H9 (cell line): ENCODE measurements around the gene PPP3CA. TPM values are rescaled to one million over a fixed set of nuclear protein-coding genes. Genes with fewer than 3 reads are reported as not detected.

ENCODE experiments used
- DNase-seq: peaks from one replicate; pipeline ENCODE4 v3.0.0-alpha.2; 2017
- H2AFZ ChIP-seq: one replicate; pipeline ENCODE4 v1.6.1; 2013; ENCODE audit warnings: mild to moderate bottlenecking, low read length, control low read depth, moderate library complexity
- H2AK5ac ChIP-seq: 2 replicates; pipeline ENCODE4 v1.6.1; 2013; ENCODE audit warnings: low read length, control low read depth, mixed read lengths; ENCODE audit not compliant: insufficient read length
- H2BK120ac ChIP-seq: one replicate; pipeline ENCODE4 v1.6.1; 2013; ENCODE audit warnings: low read depth, mild to moderate bottlenecking, low read length, control low read depth, inconsistent platforms; ENCODE audit not compliant: poor library complexity, severe bottlenecking
- H2BK12ac ChIP-seq: 2 replicates; pipeline ENCODE4 v1.6.1; 2013; ENCODE audit warnings: low read length, control low read depth, mixed read lengths, low read depth; ENCODE audit not compliant: insufficient read length
- H2BK15ac ChIP-seq: 2 replicates; pipeline ENCODE4 v1.6.1; 2013; ENCODE audit warnings: low read depth, low read length, control low read depth
- H2BK20ac ChIP-seq: one replicate; pipeline ENCODE4 v1.6.1; 2013; ENCODE audit warnings: low read depth, mild to moderate bottlenecking, low read length, control low read depth, inconsistent platforms; ENCODE audit not compliant: poor library complexity, severe bottlenecking
- H2BK5ac ChIP-seq: 2 replicates; pipeline ENCODE4 v1.6.1; 2013; ENCODE audit warnings: low read length, control low read depth, mixed read lengths; ENCODE audit not compliant: insufficient read length
- H3K14ac ChIP-seq: 2 replicates; pipeline ENCODE4 v1.6.1; 2013; ENCODE audit warnings: low read length, control low read depth; ENCODE audit not compliant: insufficient read depth
- H3K18ac ChIP-seq: 2 replicates; pipeline ENCODE4 v1.6.1; 2013; ENCODE audit warnings: low read depth, mild to moderate bottlenecking, mixed read lengths, low read length, control low read depth; ENCODE audit not compliant: insufficient read length
- H3K23ac ChIP-seq: 2 replicates; pipeline ENCODE4 v1.6.1; 2013; ENCODE audit warnings: low read length, control low read depth, mixed read lengths, low read depth; ENCODE audit not compliant: insufficient read length
- H3K23me2 ChIP-seq: 2 replicates; pipeline ENCODE4 v1.6.1; 2013; ENCODE audit warnings: low read depth, mild to moderate bottlenecking, mixed read lengths, low read length, control low read depth; ENCODE audit not compliant: insufficient read length, poor library complexity, severe bottlenecking
- H3K27ac ChIP-seq: 2 replicates; pipeline ENCODE4 v1.5.1; 2013; ENCODE audit warnings: low read length, control low read depth, mixed read lengths, low read depth; ENCODE audit not compliant: insufficient read length
- H3K27me3 ChIP-seq: 2 replicates; pipeline ENCODE4 v1.6.1; 2013; ENCODE audit warnings: low read length, control low read depth, inconsistent platforms; ENCODE audit not compliant: insufficient read depth
- H3K4ac ChIP-seq: 2 replicates; pipeline ENCODE4 v1.6.1; 2013; ENCODE audit warnings: low read depth, mild to moderate bottlenecking, control low read depth, inconsistent platforms, low read length, moderate library complexity
- H3K4me1 ChIP-seq: 2 replicates; pipeline ENCODE4 v1.6.1; 2013; ENCODE audit warnings: low read length, control low read depth, inconsistent platforms; ENCODE audit not compliant: insufficient read depth
- H3K4me2 ChIP-seq: 2 replicates; pipeline ENCODE4 v1.6.1; 2013; ENCODE audit warnings: low read length, control low read depth, mixed read lengths; ENCODE audit not compliant: insufficient read length, insufficient read depth
- H3K56ac ChIP-seq: 2 replicates; pipeline ENCODE4 v1.6.1; 2013; ENCODE audit warnings: low read depth, mild to moderate bottlenecking, mixed read lengths, low read length, control low read depth; ENCODE audit not compliant: insufficient read length
- H3K79me1 ChIP-seq: 2 replicates; pipeline ENCODE4 v1.6.1; 2013; ENCODE audit warnings: low read depth, mild to moderate bottlenecking, moderate library complexity, low read length, control low read depth, inconsistent platforms; ENCODE audit not compliant: insufficient read depth, poor library complexity, severe bottlenecking
- H3K79me2 ChIP-seq: 2 replicates; pipeline ENCODE4 v1.6.1; 2013; ENCODE audit warnings: low read length, control low read depth, inconsistent platforms; ENCODE audit not compliant: insufficient read depth
- H3K9ac ChIP-seq: 2 replicates; pipeline ENCODE4 v1.6.1; 2013; ENCODE audit warnings: low read length, control low read depth, mixed read lengths; ENCODE audit not compliant: insufficient read length; ENCODE audit errors: extremely low read depth
- H3K9me3 ChIP-seq: one replicate; pipeline ENCODE4 v1.6.1; 2013; ENCODE audit warnings: low read depth, low read length, inconsistent platforms; ENCODE audit not compliant: control insufficient read depth
- H3T11ph ChIP-seq: one replicate; pipeline ENCODE4 v1.6.1; 2013; ENCODE audit warnings: mild to moderate bottlenecking, low read length, control low read depth, inconsistent platforms
- H4K20me1 ChIP-seq: one replicate; pipeline ENCODE4 v1.6.1; 2013; ENCODE audit not compliant: control insufficient read depth, insufficient read length, insufficient read depth
- H4K5ac ChIP-seq: 2 replicates; pipeline ENCODE4 v1.6.1; 2013; ENCODE audit warnings: low read depth, mild to moderate bottlenecking, mixed read lengths, low read length, control low read depth; ENCODE audit not compliant: insufficient read length
- H4K8ac ChIP-seq: replicated peaks from 2 replicates; pipeline ENCODE4 v1.6.1; 2013; ENCODE audit warnings: low read length, control low read depth, mixed read lengths, low read depth; ENCODE audit not compliant: insufficient read length
- H4K91ac ChIP-seq: 2 replicates; pipeline ENCODE4 v1.6.1; 2013; ENCODE audit warnings: low read depth, mild to moderate bottlenecking, moderate library complexity, mixed read lengths, low read length, control low read depth; ENCODE audit not compliant: insufficient read length
- H3K27ac Mint-ChIP-seq, 3 experiments: 2 replicates in 2 of 3; 3 replicates in 1 of 3; pipeline ENCODE4 v1.8.0; 2020 to 2021; ENCODE audit warnings: mixed read lengths in 3 of 3, mild to moderate bottlenecking in 1 of 3, moderate library complexity in 1 of 3
- H3K27me3 Mint-ChIP-seq: 2 replicates; pipeline ENCODE4 v1.8.0; 2021; ENCODE audit warnings: low read depth, mild to moderate bottlenecking, moderate library complexity, mixed read lengths
- H3K36me3 Mint-ChIP-seq, 3 experiments: 2 replicates in 2 of 3; 3 replicates in 1 of 3; pipeline ENCODE4 v1.8.0; 2020 to 2021; ENCODE audit warnings: low read depth in 3 of 3, mixed read lengths in 3 of 3; ENCODE audit not compliant: insufficient read depth in 1 of 3
- H3K4me1 Mint-ChIP-seq, 2 experiments: 2 replicates each; pipeline ENCODE4 v1.8.0; 2020; ENCODE audit warnings: mixed read lengths in 2 of 2
- H3K4me3 Mint-ChIP-seq, 2 experiments: 2 replicates in 1 of 2; 3 replicates in 1 of 2; pipeline ENCODE4 v1.8.0; 2020 to 2021; ENCODE audit warnings: mild to moderate bottlenecking in 2 of 2, mixed read lengths in 2 of 2, moderate library complexity in 1 of 2
- H3K9me3 Mint-ChIP-seq, 2 experiments: 2 replicates in 1 of 2; 3 replicates in 1 of 2; pipeline ENCODE4 v1.8.0; 2020; ENCODE audit warnings: mild to moderate bottlenecking in 2 of 2, mixed read lengths in 2 of 2, moderate library complexity in 1 of 2
- CTCF ChIP-seq: fragments of 200-600 bp; sonication (generic); conservative IDR thresholded peaks from 3 replicates; pipeline ENCODE4 v1.8.0; 2021; ENCODE audit warnings: antibody characterized with exemption, mild to moderate bottlenecking
- WGBS: extraction: QIAGEN DNeasy Blood & Tissue Kit; methylation state at CpG from one replicate; pipeline ENCODE4 v1.1.7; 2013; ENCODE audit warnings: missing lambda C conversion rate, low lambda C conversion rate, mixed read lengths; ENCODE audit not compliant: insufficient read length; ENCODE audit errors: extremely low coverage; 5-methylcytosine and 5-hydroxymethylcytosine counted together
- total RNA-seq: library from RNA; stranded (reverse); gene quantifications from 2 replicates; pipeline ENCODE4 v1.2.1, GENCODE V29; 2021

PPP3CA gene
- total RNA-seq, 1 experiment from 2014 or later = 16.8 TPM

GRCh38 chr4:101066626-101067170 is 280.6 kb downstream of the PPP3CA start:
- no peak overlapping the region for H2BK5ac ChIP-seq
- no peaks in the 10 kb centered on the region for H3K23me2 ChIP-seq
- no peak overlapping the region for H3K23ac ChIP-seq
- no peaks in the 10 kb centered on the region for H3K9me3 ChIP-seq
- H3K4me2 ChIP-seq = no peak overlapping the region
- no peak overlapping the region for H4K91ac ChIP-seq
- Mint-ChIP-seq H3K4me3 (no peak overlapping the region), H3K36me3 (no peaks in the 10 kb centered on the region; a peak in 1 of 7 replicates), H3K9me3 (no peaks in the 10 kb centered on the region), H3K27ac (peak overlapping the region in 1 of 3 experiments; percentile 74; a peak in 1 of 7 replicates), H3K27me3 (no peaks in the 10 kb centered on the region), H3K4me1 (peaks cover 12 to 13% of the 10 kb centered on the region in 2 experiments)
- H2BK120ac ChIP-seq = no peak overlapping the region
- no peak for TF ChIP-seq CTCF
- H3K4me1 ChIP-seq = no peaks in the 10 kb centered on the region; the same call in 1 of the 2 replicates
- WGBS = no CpG with 5 or more reads among the region's 6 CpGs
- no peaks in the 10 kb centered on the region for H3K79me1 ChIP-seq
- H3K18ac ChIP-seq = no peak overlapping the region
- no peak overlapping the region for H2AFZ ChIP-seq
- no peak overlapping the region for H3K14ac ChIP-seq
- no peak overlapping the region for H3K27ac ChIP-seq
- H3T11ph ChIP-seq = no peak overlapping the region
- H4K8ac ChIP-seq = no peak overlapping the region
- no peaks in the 10 kb centered on the region for H4K20me1 ChIP-seq
- H4K5ac ChIP-seq = no peak overlapping the region
- H3K9ac ChIP-seq = no peak overlapping the region
- DNase-seq = no peak
- no peak overlapping the region for H3K56ac ChIP-seq
- H3K79me2 ChIP-seq = no peaks in the 10 kb centered on the region
- no peak overlapping the region for H2BK20ac ChIP-seq
- H3K4ac ChIP-seq = no peak overlapping the region
- H2AK5ac ChIP-seq = no peak overlapping the region
- no peaks in the 10 kb centered on the region for H3K27me3 ChIP-seq
- H2BK15ac ChIP-seq = no peak overlapping the region
- H2BK12ac ChIP-seq = no peak overlapping the region
